Effector CD4-positive, alpha-beta T cell (primary cell): ENCODE measurements around the gene CHID1.

Experiments used
- DNase-seq: peaks from one replicate; pipeline ENCODE4 v3.0.0-alpha.2; 2020
- total RNA-seq: gene quantifications from one replicate; lab custom pipeline; 2026; lab: John Stamatoyannopoulos, UW

CHID1 gene
- 14.3 reads per million, percentile 39 among the genes with 10 or more reads in this experiment for total RNA-seq

DNA sequence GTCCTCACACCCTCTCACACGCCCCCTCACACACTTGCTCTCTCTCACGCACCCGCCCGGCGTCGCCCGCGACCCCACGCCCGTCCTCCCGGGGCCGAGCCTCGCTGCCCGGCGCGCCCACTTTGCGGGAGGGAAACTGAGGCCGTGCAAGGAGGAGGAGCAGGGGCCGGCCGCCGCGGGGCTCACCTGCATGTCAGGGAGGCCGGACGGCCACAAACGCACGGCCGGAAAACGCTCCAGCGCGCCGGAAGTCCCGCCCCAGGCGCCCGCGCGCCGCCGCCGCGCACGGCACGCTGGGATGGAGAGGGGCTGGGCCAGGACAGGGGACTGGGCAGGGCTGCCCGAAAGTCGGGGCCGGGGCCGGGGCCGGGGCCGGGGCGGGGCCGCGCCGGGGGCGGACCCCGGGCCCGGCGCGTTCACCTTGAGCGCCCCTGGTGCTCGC, at the start of gene CHID1:
TSS of gene CHID1 (minus strand) at position 222 of the 442 bp plus-strand sequence. CDS start 5,994 bp downstream, outside the sequence.
- peak; percentile 67 for DNase-seq

DNA sequence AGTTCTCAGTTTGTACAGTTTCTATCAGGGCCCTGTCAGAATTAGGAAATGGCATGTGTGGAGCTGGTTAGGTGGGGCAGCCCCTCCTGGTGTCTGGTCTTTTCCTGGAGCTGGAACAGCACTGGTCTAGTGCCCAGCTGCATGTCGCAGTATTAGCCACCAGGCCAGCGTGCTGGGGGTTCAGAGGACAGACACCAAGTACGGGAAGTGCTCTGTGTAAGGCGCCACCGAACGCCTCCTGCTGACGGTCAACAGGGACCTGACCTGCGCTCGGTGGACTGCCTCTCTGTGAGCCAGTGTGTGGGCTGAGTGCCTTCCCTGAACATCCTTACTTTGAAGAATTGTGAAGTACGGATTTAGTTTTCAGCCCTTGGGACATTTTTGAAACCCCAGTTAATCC, 49.0 kb upstream of the CHID1 start:
- DNase-seq = no peak

DNA sequence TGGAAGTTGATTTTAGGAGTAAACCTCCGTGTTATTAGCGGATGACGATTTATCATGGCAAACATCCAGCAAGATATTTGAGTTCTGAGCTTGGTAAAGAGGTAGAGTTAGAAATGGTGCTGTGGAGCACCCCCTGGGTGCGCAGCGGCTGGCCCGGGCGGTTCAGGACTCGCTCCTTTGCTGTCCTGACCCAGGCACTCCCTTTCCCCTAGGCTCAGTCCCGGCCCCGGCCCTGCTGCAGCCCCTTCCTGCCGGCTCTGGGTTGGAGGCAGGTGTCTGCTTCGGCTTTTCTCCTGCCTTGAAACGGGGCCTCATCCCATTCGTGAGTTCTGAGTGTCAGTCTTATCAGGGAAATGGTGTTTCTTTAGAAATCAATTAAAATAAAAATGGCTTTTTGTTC, 48.4 kb upstream of the CHID1 start:
- no peak for DNase-seq

DNA sequence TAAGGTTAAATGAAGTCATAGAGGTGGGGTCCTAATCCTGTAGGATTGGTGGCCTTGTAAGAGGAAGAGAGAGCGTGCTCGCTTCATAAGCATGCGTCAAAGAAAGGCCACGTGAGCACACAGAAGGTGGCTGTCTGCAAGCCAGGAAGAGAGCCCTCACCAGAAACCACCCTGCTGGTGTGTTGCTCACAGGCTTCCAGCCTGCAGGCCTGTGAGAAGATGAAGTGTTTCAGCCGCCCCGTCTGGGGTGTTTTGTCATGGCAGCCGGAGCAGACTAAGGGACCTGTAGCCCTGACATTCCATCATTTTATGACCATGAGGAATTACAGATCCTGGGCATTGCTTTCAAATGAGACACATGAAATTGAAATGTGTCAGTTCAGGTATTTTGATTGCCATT, 47.5 kb upstream of the CHID1 start:
- DNase-seq = no peak

DNA sequence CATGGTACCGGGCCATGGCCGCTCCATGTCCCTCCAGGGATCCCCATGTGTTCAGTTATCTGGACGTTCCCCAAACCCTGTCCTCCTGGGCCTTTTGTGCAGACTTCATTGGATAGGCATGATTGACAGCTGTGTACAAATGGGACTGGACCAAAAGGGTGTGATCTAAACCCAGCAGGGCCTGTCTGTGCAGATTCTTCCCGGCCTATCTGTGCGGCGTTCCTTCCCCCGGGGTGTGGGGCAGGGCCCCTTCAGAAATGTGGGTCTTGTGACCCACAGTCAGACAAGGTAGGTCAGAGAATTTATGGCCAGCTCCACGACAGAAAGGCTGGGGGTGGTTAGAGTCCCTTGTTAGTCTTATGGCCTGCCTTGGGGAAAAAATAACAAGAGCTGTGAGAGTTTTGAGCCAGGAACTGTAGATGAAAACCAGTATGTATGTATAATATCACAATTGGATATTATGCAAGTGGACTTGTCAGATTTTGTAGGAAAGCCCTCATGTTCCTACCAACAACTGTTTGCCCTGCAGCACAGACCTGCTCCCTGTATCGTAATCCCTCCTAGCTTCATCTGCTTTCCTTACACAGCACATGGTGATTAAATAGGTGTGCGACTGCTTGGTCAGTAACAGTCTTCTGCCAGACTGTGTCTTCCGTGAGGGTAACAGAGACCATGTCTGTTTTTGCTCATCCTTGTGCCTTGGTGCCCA, 46.8 kb upstream of the CHID1 start:
- no peak for DNase-seq

DNA sequence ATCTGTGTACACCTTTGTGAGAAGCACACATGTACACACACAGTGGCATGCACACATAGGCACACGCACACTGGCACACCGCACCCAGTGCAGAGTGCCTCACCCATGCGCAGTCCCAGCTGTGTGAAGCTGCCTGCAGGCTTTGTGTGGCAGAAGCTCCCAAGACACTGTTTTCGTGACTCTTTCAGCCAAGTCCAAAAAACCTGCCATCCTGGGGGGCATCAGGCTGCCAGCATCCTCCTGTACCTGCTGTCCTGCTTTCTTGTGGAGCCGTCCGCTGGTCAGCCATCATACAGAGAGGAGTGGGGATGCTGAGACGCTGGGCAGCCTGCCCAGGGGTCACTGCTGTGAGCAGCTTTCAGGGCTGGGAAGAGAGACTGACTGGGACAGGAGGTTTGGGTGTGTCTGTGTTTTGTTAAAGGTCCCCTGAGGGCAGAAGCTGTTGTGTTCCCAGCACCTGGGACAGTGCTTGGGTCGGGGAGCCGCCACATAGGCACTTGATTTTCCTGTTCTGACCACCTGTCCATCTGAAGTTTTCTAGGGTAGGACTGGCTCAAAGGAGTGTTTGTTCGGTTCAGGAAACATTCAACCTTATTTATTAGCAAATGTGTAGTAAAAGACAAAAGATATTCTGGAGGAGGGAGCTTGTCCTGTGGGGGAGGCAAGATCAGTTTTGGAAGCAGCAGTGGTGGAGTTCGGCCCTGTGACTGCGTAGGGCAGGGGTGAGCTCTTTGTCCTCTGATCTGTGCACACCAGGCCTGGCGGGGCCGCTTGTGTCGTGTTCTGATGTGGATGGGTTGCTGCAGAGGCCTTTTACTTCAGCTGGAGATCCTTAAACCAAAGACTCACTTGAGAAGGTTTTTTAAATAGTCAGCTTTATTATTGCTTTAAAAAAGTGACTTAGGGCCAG, 44.8 kb upstream of the CHID1 start:
- no peak for DNase-seq

DNA sequence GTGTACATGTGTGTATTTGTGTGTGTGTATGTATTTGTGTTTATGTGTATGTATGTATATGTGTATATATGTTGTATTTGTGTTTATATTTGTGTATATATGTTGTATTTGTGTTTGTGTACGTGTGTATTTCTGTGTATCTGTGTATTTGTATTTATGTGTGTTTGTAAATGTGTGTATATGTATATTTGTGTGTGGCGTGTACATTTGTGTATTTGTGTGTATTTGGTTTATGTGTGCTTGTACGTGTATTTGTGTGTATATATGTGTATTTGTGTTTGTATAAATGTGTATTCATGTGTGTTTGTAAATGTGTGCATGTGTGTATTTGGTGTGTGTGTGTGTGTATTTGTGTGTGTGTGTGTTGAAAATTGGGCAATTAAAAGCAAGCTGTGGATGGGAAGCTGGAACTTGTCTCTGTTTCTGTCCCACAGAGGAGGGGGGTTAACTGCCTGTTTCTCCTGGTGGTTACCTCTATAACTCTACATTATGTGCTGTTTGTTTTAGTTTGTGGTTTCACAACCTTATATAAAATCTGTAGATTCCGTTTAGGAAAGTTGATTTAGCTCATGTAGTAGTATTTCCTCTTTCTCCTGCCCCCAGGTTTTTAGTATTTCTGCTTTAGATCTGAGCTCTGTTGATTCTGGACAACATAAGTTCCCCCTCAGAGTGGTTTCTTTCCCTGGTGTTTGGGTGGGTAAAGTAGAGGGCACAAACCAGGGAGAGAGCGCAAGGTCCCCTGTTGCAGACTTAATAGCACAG, 44.0 kb upstream of the CHID1 start:
- no peak for DNase-seq

DNA sequence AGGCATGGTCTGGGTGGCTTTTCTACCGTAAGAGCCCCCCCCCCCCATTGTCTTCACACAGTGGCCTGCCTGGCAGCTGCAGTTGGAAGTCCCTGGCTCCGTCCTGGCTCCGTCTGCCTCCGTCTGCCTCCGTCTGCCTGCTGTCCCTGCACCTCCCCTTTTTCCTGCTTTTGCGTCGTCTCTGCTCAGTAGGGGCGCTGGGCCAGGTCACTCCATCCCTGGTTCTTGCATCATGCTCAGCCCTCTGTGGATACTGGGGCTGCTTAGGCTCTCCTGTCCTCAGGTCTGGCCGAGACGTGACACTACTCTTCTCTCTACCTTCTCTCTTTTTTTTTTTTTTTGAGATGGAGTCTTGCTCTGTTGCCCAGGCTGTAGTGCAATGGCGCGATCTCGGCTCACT, 42.9 kb upstream of the CHID1 start:
- no peak for DNase-seq

DNA sequence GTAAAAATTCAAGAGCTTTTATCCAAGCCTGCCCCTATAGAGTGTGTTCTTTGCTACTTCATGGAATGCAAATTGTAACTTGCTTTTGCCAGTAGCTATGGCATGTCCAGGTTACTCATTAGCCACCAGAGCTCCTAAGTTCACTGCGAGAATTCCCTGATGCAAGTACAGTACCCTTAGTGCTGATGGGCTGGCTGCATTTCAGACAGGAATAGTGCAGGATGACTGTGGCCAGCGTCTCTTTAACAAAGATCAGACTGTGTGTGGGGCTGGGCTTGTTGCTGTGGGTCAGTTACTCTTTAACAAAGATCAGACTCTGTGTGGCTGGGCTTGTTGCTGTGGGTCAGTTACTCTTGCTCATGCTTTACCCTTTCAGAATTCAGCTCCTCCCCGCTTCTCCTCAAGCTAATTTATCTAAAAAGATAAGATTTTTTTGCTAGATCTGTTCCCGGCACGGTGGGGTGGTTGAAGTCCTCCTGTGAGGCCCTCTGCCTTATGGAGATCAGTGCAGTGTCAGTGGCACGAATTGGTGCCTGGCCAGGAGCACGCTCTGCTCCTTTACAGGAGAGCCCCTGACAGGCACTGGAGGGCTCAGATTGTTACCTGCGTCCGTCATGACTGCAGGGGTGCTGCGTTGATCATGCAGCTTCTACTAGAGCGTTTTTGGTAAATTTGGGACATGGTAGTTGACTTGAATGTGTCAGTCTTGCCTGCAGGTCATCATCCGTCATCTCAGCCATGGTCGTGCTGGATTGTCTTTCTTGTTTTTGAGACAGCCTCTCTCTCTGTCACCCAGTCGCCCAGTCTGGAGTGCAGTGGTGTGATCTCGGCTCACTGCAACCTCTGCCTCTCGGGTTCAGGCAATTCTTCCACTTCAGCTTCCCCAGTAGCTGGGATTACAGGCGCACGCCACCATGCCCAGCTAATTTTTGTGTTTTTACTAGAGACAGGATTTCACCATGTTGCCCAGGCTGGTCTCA, 42.1 kb upstream of the CHID1 start:
- DNase-seq = no peak

DNA sequence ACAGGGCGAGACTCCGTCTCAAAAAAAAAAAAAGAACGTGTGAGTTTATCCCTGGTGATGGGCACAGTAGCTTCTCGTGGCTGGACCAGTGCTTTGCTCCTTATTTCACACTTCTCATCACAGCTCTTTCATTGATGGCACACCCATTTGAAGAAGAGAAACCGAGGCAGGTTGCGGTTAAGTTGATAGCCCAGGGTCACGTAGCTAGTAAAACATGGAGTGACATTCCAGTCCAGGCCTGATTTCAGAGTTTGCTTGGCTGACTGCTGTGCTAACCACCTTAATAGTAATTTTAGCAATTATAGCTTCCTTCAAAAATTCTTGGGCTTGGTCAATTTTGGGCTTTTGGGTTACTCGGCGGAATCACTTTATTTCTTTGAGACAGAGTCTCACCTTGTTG, 40.9 kb upstream of the CHID1 start:
- no peak for DNase-seq

DNA sequence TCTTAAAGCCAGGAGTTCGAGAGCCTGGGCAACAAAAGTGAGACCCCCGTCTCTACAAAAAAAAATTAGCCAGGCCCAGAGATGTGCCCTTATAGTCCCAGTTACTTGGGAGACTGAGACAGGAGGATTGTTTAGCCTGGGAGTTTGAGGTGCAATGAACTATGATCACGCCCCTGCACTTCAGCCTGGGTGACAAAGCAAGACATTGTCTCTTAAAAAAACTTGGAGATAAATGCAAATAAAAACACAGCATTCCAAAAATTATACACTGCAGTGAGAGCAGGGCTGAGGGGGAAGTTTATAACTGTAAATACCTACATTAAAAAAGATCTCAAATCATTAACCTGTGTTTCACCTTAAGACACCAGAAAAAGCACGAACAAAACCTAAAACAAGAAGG, 37.1 kb upstream of the CHID1 start:
- no peak for DNase-seq

DNA sequence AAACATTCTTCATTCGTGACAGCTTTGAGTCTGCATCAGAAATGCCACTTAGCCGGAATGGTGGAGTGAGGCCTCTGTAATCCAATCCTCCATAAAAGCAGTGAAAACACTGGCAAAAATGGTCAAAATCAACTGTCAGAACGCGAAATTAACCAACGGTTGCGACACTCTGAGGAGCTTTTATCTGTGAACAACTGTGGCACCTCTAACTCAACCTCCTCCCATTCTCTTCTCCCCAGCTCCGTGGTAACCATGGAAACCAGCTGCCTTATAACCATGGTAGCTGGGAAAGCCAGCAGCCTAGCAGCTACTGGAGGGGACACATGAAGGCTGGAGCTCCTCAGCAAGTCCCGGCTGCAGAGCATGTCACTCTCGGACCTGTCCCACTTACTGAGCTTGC, 35.4 kb upstream of the CHID1 start:
- no peak for DNase-seq

DNA sequence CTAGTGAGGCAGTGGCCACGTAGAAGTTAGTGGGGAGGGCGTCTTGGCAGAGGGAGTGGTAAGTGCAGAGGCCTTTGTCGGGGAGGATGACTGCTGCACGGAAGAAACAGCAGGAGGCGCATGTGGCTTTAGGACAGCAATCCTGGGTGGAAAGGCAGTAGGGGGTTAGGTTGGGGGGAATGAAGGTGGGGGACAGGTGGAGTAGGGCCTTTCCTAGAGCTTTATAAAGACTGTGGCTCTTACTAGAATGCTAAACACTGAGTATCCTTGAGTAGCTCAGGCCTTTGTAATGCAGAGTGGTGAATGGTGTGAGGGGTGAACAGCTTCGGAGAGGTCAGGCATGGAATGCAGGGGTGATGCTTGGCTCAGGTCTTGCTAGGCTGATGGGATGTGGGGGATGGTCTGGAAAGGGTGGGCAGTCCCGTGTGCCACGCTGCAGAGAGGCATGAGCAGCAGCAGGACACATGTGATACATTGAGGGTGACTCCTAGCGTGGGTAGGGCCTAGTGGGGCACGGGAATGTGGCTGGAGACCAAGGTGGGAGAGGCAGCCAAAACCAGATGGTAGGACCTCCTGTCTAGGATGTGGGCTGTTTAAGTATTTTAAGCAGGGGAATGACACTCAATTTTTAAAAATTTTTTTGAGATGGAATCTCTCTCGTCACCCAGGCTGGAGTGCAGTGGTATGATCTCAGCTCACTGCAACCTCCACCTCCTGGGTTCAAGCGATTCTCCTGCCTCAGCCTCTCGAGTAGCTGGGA, 34.3 kb upstream of the CHID1 start:
- no peak for DNase-seq

DNA sequence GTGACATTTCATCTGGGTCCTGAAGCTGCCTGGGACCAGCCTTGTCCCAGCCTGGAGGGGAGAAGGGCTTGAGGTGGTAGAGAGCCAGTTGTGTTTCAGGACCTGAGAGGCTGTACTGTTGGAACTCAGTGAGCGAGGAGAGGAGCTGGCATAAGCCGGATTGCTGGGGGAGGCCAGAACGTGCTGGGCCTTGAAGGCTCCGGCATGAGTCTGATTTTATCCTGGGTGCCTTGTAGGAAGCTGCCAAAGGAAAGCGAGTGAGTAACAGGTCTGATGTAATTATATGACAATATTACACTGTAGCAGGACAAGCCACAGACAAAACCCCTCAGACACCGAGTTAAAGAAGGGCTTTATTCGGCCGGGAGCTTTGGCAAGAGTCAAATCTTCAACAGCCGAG, 32.2 kb upstream of the CHID1 start:
- DNase-seq = no peak

DNA sequence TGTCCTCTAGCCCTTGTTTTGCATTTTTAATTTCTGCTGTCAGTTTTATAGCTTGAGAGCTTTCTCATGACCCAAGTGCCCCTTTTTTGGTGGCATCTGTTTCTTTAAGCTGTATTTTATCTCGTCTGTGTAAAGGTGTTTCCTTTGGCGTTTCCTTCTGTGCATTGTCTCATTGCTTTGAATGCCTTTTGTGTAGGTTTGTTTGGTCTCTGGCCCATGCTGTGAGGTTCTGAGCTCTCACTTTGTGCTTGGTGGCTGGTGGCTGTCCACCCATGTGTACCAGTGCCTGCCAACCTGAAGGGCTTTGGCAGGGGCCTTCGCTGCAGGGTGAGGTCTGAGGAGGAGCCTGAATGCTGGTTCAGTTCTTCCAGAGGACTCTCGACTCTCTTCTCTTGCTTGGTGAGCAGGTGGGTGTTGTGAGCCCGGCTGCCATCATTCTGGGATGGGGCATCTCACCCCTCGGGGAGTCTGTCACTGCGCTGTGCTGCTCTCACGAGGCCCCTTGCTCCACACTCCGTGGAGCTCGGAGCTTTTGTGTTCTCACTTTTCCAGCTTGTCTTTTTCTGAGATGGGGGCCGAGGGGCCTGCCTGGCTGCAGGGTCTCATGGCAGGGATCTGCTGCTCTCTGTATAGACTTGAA, 30.0 kb upstream of the CHID1 start:
- no peak for DNase-seq

DNA sequence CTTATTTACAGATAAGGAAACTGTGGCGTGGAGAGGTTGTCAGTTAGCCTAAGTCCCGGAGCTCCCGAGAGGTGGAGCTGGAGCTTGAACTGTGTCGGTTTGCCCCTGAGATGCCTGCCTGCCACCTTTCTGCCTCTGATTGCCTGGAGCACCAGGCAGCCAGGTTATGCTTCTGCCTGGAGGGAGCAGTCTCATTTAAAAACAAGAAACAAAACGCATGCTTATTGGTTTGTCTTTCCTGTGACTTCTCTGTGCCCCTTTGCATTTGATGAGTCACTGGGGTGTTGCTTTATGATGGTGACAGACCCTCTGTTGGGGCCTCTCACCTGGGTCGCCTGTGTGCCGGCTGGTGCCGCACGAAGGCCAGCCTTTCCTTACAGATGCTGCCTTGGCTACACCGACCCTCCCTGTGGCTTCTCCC, 27.2 kb upstream of the CHID1 start:
- DNase-seq = no peak

DNA sequence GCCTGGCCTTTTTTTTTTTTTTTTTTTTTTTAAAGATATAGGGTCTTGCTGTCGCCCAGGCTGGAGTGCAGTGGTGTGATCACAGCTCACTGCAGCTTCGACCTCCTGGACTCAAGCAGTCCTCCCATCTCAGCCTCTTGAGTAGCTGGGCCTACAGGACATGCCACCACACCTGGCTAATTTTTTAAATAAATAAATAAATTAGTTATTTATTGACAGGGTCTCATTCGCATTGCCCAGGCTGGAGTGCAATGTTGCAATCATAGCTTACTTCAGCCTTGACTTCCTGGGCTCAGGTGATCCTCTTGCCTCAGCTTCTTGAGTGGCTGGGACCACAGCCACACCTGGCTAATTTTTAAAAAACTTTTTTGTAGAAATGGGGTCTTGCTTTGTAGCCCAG, 25.6 kb upstream of the CHID1 start:
- no peak for DNase-seq

DNA sequence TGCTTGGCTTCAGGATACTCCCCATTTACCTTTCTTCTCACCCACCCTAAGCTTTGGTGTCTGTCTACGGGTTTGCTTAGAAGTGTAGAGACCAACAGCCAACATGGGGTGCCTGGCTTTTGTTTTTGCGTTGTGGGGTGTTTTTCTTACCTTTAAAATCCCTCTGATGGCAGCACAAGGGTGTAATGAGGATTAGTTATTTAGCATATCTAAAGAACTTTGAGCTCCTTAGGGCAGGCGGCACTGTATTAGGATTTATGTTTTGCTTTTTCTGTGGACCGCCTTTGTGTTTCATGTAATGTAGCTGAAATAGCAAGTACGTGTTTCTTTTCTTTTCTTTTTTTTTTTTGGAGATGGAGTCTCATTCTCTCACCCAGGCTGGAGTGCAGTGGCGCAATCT, 23.9 kb upstream of the CHID1 start:
- no peak for DNase-seq

DNA sequence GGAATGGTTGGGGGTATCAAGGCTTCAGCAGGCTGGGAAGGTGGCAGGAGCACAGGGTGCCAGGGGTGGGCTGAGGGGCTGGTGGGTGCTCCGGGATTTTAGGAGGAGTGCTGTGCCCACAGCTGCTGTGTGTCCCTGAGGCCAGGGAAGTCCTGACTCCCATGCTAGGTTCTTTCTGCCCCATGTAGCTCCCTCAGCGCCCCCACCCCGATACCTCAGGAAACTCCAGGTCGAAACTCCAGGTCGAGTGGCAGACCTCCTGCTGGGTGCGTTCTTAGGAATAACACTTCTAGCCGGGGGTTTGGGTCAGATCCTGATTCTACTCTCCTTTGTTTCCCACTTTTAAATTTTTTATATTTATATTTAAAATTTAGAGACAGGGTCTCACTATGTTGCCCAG, 23.3 kb upstream of the CHID1 start:
- no peak for DNase-seq

DNA sequence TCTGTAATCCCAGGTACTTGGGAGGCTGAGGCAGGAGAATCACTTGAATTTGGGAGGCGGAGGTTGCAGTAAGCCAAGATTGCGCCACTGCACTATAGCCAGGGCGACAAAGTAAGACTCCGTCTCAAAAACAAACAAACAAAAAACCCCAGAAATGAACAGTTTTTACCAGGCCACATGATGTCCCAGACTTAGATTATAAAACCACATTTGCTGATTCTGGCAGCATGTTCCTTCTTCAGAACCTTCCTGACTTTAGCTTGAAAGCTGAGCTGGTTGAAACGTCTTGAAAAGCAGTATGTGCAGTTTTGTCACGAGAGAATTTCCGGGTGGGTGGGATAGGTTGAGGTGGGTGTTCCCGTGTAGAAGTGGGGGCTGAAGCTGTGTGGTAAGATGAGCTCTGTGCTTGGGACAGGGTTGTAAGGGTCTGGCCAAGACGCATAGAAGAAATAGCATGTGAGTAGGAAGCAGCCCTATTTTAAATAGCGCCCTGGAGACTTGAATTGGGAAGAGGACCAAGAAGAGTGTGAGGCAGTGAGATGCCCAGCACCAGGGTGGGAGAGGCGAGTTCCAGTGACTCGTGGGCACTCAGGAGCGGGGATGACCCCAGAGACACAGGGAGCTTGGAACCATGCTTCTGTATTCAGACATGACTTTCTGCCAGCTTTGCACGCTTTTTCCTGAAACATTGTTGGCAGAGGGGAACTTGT, 22.7 kb upstream of the CHID1 start:
- DNase-seq = no peak
